Lower leg skin (tissue), 4 donors: Measurements from ENCODE around the gene TATDN2. TPM values are rescaled to one million over a fixed set of nuclear protein-coding genes. Genes with fewer than 3 reads are reported as not detected.

ENCODE experiments used
- DNase-seq, 2 donors: peaks; one replicate each; pipeline ENCODE4 v3.0.0-alpha.2; 2019; ENCODE audit warnings: low spot score in 2 of 2
- H3K4me3 ChIP-seq: fragments of 200-600 bp; sonication (generic); 2 replicates; pipeline ENCODE4 v1.5.1; 2017; ENCODE audit warnings: mild to moderate bottlenecking, low read depth; ENCODE audit not compliant: poor library complexity, severe bottlenecking
- POLR2A ChIP-seq, 2 donors: fragments of 450-650 bp; IDR thresholded peaks; one replicate each; pipeline ENCODE4 v1.6.1; 2016 to 2017; ENCODE audit warnings: antibody characterized with exemption in 2 of 2, mild to moderate bottlenecking in 1 of 2, moderate library complexity in 1 of 2
- WGBS, 2 donors: methylation state at CpG; one replicate each; pipeline ENCODE4 v1.1.5; 2018; 5-methylcytosine and 5-hydroxymethylcytosine counted together
- intact Hi-C: fragments of 100-400 bp; cut with DNase I; formaldehyde crosslinking; loops from one replicate; pipeline ENCODE4 v1.15.0; 2023; ENCODE audit warnings: low total_unique reads
- total RNA-seq, 4 donors: library from RNA; depleted of rRNA; stranded (reverse); fragments of >200 nt; gene quantifications; one replicate each; pipeline ENCODE4 v1.1.0, GENCODE V29; 2016
- TF ChIP-seq, protein P1 (sequence below), 3 donors: fragments of 450-650 bp; IDR thresholded peaks; one replicate each; pipeline ENCODE4 v1.5.1; 2016; ENCODE audit warnings: antibody characterized with exemption in 3 of 3, mild to moderate bottlenecking in 3 of 3, moderate library complexity in 2 of 3

Gene TATDN2
- total RNA-seq, 4 donors from 2014 or later: 18.6 to 25.1 (median 22.4) TPM

DNA sequence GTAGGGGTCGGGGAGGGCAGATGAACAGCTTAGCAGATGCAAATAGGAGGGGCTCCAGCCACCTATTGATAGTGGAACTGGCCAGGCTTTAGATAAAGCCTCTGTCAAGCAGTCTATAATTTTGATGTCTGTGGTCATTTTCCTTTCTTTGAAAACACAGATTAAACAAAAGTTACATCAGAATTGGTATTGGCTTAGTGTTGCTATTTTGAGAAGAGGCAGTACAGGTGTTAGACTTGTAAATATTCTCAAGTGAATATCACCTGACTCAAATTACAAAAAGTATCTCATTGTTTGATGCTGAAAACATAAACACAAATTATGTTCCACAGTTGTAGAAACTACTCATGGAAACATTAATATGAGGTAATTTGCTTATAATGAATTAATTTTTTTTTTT is 26.3 kb downstream of the TATDN2 start:
- intact Hi-C loops: no loop called here
- DNase-seq: no peak
- TF ChIP-seq, protein P1, sequence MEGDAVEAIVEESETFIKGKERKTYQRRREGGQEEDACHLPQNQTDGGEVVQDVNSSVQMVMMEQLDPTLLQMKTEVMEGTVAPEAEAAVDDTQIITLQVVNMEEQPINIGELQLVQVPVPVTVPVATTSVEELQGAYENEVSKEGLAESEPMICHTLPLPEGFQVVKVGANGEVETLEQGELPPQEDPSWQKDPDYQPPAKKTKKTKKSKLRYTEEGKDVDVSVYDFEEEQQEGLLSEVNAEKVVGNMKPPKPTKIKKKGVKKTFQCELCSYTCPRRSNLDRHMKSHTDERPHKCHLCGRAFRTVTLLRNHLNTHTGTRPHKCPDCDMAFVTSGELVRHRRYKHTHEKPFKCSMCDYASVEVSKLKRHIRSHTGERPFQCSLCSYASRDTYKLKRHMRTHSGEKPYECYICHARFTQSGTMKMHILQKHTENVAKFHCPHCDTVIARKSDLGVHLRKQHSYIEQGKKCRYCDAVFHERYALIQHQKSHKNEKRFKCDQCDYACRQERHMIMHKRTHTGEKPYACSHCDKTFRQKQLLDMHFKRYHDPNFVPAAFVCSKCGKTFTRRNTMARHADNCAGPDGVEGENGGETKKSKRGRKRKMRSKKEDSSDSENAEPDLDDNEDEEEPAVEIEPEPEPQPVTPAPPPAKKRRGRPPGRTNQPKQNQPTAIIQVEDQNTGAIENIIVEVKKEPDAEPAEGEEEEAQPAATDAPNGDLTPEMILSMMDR (IDR thresholded peaks at IDR 0.05): no peak
- H3K4me3 ChIP-seq: no peak overlapping the region
- 86 to 89% methylated on average over 1 of the region's 1 CpG for WGBS, 2 donors

DNA sequence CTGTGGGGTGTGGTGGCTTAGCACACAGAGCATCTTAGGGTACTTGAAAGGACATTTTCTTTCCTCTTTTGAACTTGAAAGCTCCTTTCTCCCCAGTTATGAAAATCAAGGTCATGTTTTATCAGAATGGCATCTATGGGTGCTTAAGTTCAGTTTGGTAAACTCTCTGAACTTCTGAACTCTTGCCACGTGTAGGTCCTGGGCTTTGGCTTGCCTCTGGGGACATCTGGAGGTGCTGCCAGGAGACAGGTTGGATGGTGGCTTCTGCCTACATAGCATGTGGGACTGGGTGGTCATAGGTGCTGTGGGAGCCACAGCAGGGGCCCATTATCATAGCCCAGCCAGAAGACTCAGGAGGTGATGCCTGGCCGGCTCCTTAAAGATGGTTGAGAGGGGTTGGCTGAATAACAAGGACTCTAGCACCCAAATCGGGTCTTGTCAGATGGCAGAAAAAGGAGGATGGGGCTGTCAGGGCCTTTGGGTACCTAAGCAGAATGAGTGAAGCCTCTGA is 28.9 kb downstream of the TATDN2 start:
- H3K4me3 ChIP-seq: no peak overlapping the region
- intact Hi-C loops: no loop called here
- 84 to 85% methylated on average over 3 of the region's 3 CpGs for WGBS, 2 donors
- no peak for DNase-seq
- TF ChIP-seq, protein P1 (IDR thresholded peaks at IDR 0.05): no peak
- no peak for TF ChIP-seq POLR2A (IDR thresholded peaks at IDR 0.05)

DNA sequence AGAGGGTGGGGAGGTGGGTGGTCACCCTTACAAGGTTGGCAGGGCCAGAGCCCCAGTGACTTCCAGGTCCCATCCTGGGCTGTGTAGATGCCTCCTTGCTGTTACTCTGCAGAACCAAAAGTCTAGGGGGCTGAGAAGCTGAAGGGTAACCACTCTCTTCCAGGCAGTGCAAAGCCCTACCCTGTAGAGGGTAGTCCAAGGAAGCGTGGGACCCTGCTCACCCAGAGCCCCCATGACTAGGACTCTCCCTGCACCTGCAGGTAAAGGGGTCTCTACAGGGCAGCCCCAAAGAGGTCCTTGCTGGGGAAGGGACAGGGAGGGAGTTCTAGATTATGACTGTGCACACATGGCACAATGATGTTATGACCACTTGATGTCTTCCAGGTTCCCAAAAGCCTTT is 30.2 kb downstream of the TATDN2 start:
- H3K4me3 ChIP-seq: no peak overlapping the region
- no peak for DNase-seq
- TF ChIP-seq, protein P1 (IDR thresholded peaks at IDR 0.05): no peak
- TF ChIP-seq POLR2A (IDR thresholded peaks at IDR 0.05): no peak
- 88 to 100% methylated on average over 1 of the region's 1 CpG for WGBS, 2 donors
- intact Hi-C loops: no loop called here

DNA sequence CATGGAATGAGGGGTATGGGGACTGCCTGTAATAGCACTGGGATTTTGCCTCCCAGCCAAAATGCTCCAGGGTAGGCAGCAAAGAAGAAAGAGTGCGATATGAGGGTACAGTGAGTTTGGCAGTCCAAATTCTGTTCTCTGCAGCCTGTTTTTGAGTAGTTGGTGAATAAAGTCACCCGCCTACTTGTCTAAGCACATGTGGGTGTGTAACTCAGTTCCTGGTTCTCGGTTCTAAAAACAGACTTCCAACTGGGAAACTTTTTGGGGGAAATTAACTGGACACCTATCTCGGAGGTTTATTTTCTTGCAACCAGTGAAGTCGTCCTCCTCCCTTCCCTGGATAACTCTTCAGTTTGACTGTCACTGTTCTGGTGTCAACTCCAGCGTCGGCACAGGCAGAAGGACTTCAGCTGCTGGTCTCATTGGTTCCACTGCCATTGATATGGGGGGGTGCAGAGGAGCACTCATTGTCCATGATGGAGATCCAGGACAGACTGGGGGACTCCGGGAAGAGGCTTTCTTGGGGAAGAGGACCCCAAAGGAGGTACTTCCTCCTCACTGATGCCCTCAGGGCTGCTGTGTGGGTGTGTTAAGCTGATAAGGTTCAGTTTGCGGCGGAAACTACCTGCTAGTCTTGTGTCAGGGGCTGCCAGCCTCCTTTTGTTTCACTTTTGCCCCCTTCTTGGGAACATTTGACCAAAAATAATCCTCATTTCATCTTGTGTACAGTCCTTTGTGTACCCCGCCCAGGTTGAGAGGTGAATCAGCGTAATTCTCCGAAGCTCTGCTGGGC is 31.3 kb downstream of the TATDN2 start:
- no peak overlapping the region for H3K4me3 ChIP-seq
- no peak for DNase-seq
- 88 to 93% methylated on average over 13 of the region's 13 CpGs for WGBS, 2 donors
- intact Hi-C loops: no loop called here
- TF ChIP-seq, protein P1 (IDR thresholded peaks at IDR 0.05): no peak
- TF ChIP-seq POLR2A (IDR thresholded peaks at IDR 0.05): no peak

DNA sequence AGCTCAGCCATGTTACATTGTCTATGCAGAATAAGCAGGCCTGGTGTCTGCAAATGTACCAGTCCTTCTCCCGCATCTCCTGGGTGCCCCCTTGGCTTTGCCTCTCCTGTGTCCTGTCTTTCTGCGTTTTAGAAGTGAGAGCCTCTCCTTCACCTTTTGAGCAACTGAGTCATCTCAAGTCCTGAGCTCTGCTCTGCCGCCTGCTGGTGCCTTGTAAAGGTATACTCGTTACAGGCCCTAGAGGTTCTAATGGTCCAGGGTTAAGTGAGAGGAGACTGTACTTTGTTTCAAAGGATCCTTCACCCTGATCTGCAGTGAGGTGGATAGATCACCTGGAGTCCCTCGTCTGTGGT is 31.9 kb downstream of the TATDN2 start:
- WGBS, 2 donors: 81 to 85% methylated on average over 5 of the region's 5 CpGs

More for the DNA sequence above, 31.9 kb downstream of the TATDN2 start:
- H3K4me3 ChIP-seq: no peak overlapping the region
- TF ChIP-seq, protein P1 (IDR thresholded peaks at IDR 0.05): no peak
- TF ChIP-seq POLR2A (IDR thresholded peaks at IDR 0.05): no peak
- intact Hi-C loops: no loop called here
- DNase-seq: no peak
